ENCODE results near the gene FAM117B. TPM values are rescaled to one million over a fixed set of nuclear protein-coding genes. Genes with fewer than 3 reads are reported as not detected.

FAM117B gene
- total RNA-seq, 2 experiments from 2014 or later, result 46.8 to 50.4 TPM

DNA sequence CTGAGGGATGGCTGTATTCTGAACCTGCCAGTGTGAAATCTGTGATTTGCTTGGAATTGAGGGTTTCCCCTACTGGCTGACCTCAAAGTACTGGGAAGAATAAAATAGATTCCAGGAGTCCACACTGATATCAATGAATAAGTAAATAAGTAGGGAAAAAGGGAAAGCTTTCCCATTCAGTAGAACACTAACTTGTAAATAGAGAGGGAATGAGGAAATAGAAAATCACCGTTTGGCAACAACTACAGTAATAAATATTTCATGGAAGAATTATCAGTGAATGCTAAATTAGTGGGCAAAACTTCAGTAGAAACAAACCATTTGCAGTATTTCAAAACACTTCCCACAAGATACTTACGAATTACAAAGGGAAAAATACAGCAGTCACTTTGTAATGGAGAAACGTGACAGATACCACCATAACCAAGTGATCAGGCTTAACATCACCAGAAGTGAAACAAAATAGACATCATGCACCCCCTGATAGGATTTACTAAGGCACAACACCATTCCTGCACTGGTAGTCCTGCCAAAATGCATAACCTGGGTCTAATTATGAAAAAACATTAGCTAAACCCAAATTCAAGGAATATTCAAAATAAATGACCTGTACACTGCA lies 148.3 kb downstream of the FAM117B start:
- Histone ChIP-seq H3K4me1 (ENCODE audit: insufficient read depth, low read length) (no peaks in the 10 kb centered on the region), H3K36me3 (ENCODE audit: insufficient read depth, low read length) (peaks cover 27% of the 10 kb centered on the region), H3K4me3 (ENCODE audit: low read length) (no peak overlapping the region), H3K27me3 (ENCODE audit: control insufficient read depth in 1 of 2, insufficient read depth in 2 of 2, low read length in 2 of 2) (no peaks in the 10 kb centered on the region), H3K27ac (ENCODE audit: low read depth in 1 of 2, low read length in 2 of 2) (no peak overlapping the region), H3K9me3 (ENCODE audit: control insufficient read depth in 1 of 2, insufficient read depth in 1 of 2, low read length in 2 of 2) (no peaks in the 10 kb centered on the region)
- DNase-seq, result no peak
- intact Hi-C loops (cut with DNase I, micrococcal nuclease), result loop anchor here in 1 of 2 experiments (1.0 kb wide), 1 partner anchor 14 kb away; no protein-coding TSS in a partner anchor
- ChIA-PET POLR2A (no interaction called here), CTCF (no interaction called here)
- Mint-ChIP-seq H3K4me3 (no peak overlapping the region), H3K36me3 (ENCODE audit: low read depth) (peaks cover 82% of the 10 kb centered on the region), H3K27ac (no peak overlapping the region), H3K27me3 (no peaks in the 10 kb centered on the region), H3K4me1 (ENCODE audit: low read depth) (peaks cover 6% of the 10 kb centered on the region), H3K9me3 (no peaks in the 10 kb centered on the region)
- no peak for ATAC-seq (ENCODE audit: poor library complexity)
- no peak for TF ChIP-seq CTCF (IDR thresholded peaks at IDR 0.05)

- Histone ChIP-seq H3K9me3 (ENCODE audit: control insufficient read depth in 1 of 2, insufficient read depth in 1 of 2, low read length in 2 of 2) (no peaks in the 10 kb centered on the region), H3K27ac (ENCODE audit: low read depth in 1 of 2, low read length in 2 of 2) (no peak overlapping the region), H3K36me3 (ENCODE audit: insufficient read depth, low read length) (peaks cover 12% of the 10 kb centered on the region), H3K4me3 (ENCODE audit: low read length) (no peak overlapping the region), H3K4me1 (ENCODE audit: insufficient read depth, low read length) (no peaks in the 10 kb centered on the region), H3K27me3 (ENCODE audit: control insufficient read depth in 1 of 2, insufficient read depth in 2 of 2, low read length in 2 of 2) (no peaks in the 10 kb centered on the region)
- H3K27me3 Mint-ChIP-seq, result no peaks in the 10 kb centered on the region
- ChIA-PET CTCF (no interaction called here), POLR2A (interaction anchor here (0.8 kb wide), 1 partner anchor 159 kb away, joined by 3 read pairs; no protein-coding TSS in a partner anchor)
- ATAC-seq (ENCODE audit: poor library complexity), result no peak
- peaks cover 6% of the 10 kb centered on the region for H3K4me1 Mint-ChIP-seq (ENCODE audit: low read depth)
- no peak overlapping the region for H3K27ac Mint-ChIP-seq
- no peak for TF ChIP-seq CTCF (IDR thresholded peaks at IDR 0.05)
- H3K36me3 Mint-ChIP-seq (ENCODE audit: low read depth), result peaks cover 73% of the 10 kb centered on the region
- no peak for DNase-seq
- H3K4me3 Mint-ChIP-seq, result no peak overlapping the region
- H3K9me3 Mint-ChIP-seq, result no peaks in the 10 kb centered on the region
- intact Hi-C loops (cut with DNase I, micrococcal nuclease), result no loop called here
These were observed 152.1 kb downstream of the FAM117B start for GRCh38 chr2:202786842-202787241.

DNA sequence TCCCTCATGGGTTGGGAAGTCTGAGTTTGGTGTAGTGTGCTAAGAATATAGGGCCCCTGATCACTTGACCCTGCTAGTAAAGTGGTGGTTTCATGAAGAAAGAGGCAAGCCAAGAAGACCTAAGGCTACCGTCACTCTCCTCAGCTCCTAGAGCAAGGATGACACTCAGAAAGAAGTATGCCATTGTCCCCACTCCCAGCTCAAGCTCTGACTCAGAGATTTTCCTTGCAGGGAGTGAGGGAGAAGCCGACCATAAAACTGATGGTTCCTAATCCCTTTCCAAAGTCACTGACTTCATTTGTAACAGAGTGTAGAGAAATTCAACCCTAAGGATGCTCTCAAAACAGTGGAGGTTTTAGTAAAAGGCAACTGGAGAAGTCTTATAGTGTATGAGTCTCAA lies 155.9 kb downstream of the FAM117B start:
- H3K27me3 Mint-ChIP-seq, result no peaks in the 10 kb centered on the region
- no peak overlapping the region for H3K4me3 Mint-ChIP-seq
- H3K27ac Mint-ChIP-seq, result no peak overlapping the region
- ChIA-PET CTCF (no interaction called here), POLR2A (interaction anchor here (0.6 to 0.9 kb wide), 2 partner anchors 39 to 157 kb away, joined by 3 read pairs; no protein-coding TSS in a partner anchor)
- Histone ChIP-seq H3K36me3 (ENCODE audit: insufficient read depth, low read length) (peaks cover 12% of the 10 kb centered on the region), H3K9me3 (ENCODE audit: control insufficient read depth in 1 of 2, insufficient read depth in 1 of 2, low read length in 2 of 2) (no peaks in the 10 kb centered on the region), H3K4me1 (ENCODE audit: insufficient read depth, low read length) (no peaks in the 10 kb centered on the region), H3K4me3 (ENCODE audit: low read length) (no peak overlapping the region), H3K27ac (ENCODE audit: low read depth in 1 of 2, low read length in 2 of 2) (no peak overlapping the region), H3K27me3 (ENCODE audit: control insufficient read depth in 1 of 2, insufficient read depth in 2 of 2, low read length in 2 of 2) (no peaks in the 10 kb centered on the region)
- intact Hi-C loops (cut with DNase I, micrococcal nuclease), result no loop called here
- ATAC-seq (ENCODE audit: poor library complexity), result no peak
- TF ChIP-seq CTCF (IDR thresholded peaks at IDR 0.05), result no peak
- no peaks in the 10 kb centered on the region for H3K9me3 Mint-ChIP-seq
- no peaks in the 10 kb centered on the region for H3K4me1 Mint-ChIP-seq (ENCODE audit: low read depth)
- DNase-seq, result no peak
- peaks cover 50% of the 10 kb centered on the region for H3K36me3 Mint-ChIP-seq (ENCODE audit: low read depth)
